RWPE2 (cell line): ENCODE measurements around the gene SMIM45.

Experiments
- ATAC-seq: fragments of 200-7000 bp; cut with Tn5 transposase; 3 replicates; pipeline ENCODE4 v1.9.1; 2021; ENCODE audit warnings: low read depth
- DNase-seq: peaks from one replicate; pipeline ENCODE4 v3.0.0-alpha.2; 2020; ENCODE audit warnings: low spot score
- H3K27ac ChIP-seq: fragments of 450-650 bp; 2 replicates; pipeline ENCODE4 v1.5.1; 2017; ENCODE audit warnings: mild to moderate bottlenecking; ENCODE audit not compliant: poor library complexity, severe bottlenecking
- H3K27me3 ChIP-seq: fragments of 250-450 bp; sonication (Bioruptor Pico); 2 replicates; pipeline ENCODE4 v1.5.1; 2021; ENCODE audit warnings: mild to moderate bottlenecking, moderate library complexity; ENCODE audit not compliant: insufficient read depth, poor library complexity, severe bottlenecking
- H3K36me3 ChIP-seq: fragments of 250-450 bp; sonication (Bioruptor Pico); 2 replicates; pipeline ENCODE4 v1.5.1; 2020; ENCODE audit warnings: low read depth, mild to moderate bottlenecking, moderate library complexity
- H3K4me1 ChIP-seq: fragments of 250-450 bp; sonication (Bioruptor Pico); 2 replicates; pipeline ENCODE4 v1.5.1; 2021; ENCODE audit warnings: mild to moderate bottlenecking, moderate library complexity; ENCODE audit not compliant: insufficient read depth, poor library complexity, severe bottlenecking
- H3K4me3 ChIP-seq: fragments of 250-450 bp; sonication (Bioruptor Pico); 2 replicates; pipeline ENCODE4 v1.5.1; 2021; ENCODE audit warnings: mild to moderate bottlenecking, moderate library complexity; ENCODE audit not compliant: severe bottlenecking
- H3K9me3 ChIP-seq: fragments of 250-450 bp; sonication (Bioruptor Pico); 2 replicates; pipeline ENCODE4 v1.5.1; 2021; ENCODE audit warnings: mild to moderate bottlenecking, moderate library complexity; ENCODE audit not compliant: severe bottlenecking
- TF ChIP-seq, protein P1 (sequence below): fragments of 450-650 bp; IDR thresholded peaks from one replicate; pipeline ENCODE4 v1.5.1; 2017; ENCODE audit warnings: mild to moderate bottlenecking, moderate library complexity; ENCODE audit not compliant: poor library complexity, severe bottlenecking

SMIM45 gene

DNA sequence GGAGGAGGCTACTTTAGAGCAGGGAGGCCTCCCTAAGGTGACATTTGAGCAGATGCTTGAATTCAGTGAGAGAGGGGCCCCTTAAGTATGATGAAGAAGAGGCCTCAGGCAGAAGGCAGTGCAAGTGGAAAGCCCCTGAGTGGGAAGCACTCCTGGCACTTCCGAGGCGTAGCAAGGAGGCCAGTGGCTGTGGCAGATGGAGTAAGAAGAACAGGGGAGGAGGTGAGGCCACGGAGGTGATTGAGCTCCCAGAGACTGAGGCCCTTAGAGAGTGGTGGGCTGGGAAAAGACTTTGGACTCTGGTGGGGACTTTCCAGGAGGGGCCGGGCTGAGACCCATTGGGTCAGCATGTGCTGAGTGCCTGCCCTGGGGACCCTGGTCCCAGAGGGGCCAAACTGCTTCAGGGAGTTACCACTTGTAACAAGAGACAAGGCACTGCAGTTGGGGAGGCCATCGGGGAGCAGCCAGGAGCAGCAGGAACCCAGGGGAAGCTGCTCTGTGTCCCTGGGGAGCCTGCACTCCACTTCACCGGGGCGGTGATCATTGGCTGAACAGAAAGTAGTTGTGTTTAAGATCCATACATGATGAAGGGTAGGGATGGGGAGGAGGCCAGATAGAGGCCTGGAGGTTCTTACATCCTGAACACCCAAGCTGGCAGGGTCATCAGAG is 2.5 kb upstream of the SMIM45 start:
- TF ChIP-seq, protein P1, sequence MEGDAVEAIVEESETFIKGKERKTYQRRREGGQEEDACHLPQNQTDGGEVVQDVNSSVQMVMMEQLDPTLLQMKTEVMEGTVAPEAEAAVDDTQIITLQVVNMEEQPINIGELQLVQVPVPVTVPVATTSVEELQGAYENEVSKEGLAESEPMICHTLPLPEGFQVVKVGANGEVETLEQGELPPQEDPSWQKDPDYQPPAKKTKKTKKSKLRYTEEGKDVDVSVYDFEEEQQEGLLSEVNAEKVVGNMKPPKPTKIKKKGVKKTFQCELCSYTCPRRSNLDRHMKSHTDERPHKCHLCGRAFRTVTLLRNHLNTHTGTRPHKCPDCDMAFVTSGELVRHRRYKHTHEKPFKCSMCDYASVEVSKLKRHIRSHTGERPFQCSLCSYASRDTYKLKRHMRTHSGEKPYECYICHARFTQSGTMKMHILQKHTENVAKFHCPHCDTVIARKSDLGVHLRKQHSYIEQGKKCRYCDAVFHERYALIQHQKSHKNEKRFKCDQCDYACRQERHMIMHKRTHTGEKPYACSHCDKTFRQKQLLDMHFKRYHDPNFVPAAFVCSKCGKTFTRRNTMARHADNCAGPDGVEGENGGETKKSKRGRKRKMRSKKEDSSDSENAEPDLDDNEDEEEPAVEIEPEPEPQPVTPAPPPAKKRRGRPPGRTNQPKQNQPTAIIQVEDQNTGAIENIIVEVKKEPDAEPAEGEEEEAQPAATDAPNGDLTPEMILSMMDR = no peak
- no peak overlapping the region for H3K27ac ChIP-seq
- H3K9me3 ChIP-seq = no peaks in the 10 kb centered on the region
- no peaks in the 10 kb centered on the region for H3K27me3 ChIP-seq
- ATAC-seq = no peak
- H3K4me3 ChIP-seq = no peak overlapping the region
- peaks cover 11% of the 10 kb centered on the region for H3K36me3 ChIP-seq
- DNase-seq = no peak
- peaks cover 4% of the 10 kb centered on the region for H3K4me1 ChIP-seq

DNA sequence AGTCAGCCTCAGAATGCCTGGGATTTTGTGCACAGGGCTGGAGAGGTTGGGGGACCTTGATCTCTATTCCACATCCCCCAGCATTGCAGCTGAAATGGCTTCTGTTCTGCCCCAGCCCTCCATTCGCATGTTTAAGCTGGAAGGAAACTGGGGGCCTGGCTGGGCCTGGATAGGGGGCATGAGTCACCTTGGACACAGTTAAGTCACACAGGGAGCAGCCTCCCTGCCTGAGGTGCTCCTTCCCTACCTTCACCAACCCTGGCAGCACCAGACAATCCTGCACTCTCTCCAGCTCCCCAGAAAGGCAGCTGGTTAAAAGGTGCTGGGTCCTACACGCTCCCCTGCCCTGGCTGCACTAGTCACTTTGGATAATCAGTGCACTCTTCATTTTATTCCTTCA is 763 bp downstream of the SMIM45 start:
- H3K27ac ChIP-seq = no peak overlapping the region
- H3K36me3 ChIP-seq = no peaks in the 10 kb centered on the region
- ATAC-seq (peak; percentile 46), DNase-seq (no peak)
- no peaks in the 10 kb centered on the region for H3K27me3 ChIP-seq
- H3K9me3 ChIP-seq = no peaks in the 10 kb centered on the region
- H3K4me3 ChIP-seq = no peak overlapping the region
- TF ChIP-seq, protein P1 = no peak
- no peaks in the 10 kb centered on the region for H3K4me1 ChIP-seq

DNA sequence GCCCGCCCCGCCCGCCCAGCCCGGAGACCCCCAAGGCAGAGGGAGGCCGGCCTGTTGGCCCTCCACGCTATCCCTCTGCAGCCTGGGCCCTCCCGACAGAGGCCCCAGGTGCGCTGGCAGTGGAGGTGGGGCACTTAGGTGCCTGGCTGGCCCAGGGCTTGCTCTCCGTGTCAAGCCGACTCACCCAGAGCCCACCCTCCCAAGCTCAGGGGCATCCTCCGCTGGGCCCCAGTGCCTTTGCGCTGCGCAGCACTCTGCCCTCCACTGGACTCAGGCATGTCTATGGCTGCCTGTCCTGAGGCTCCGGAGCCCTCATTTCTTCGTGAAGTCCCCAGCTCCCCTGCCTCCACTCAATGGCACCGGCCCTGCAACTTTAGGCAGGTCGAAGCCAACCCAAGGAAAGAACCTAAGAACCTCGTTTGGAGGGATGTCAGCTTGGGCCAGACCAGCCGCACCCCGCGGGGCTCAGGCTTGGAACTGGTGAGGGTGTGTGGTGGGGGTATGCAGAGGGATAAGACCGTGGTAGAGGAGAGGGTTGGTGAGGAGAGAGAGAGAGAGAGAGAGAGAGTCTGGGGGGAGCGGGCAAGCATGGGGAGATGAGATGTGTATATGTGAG is 6.1 kb downstream of the SMIM45 start:
- DNase-seq = no peak
- Histone ChIP-seq H3K4me3 (no peak overlapping the region), H3K27me3 (no peaks in the 10 kb centered on the region), H3K4me1 (no peaks in the 10 kb centered on the region), H3K27ac (no peak overlapping the region), H3K9me3 (no peaks in the 10 kb centered on the region), H3K36me3 (no peaks in the 10 kb centered on the region)
- ATAC-seq = no peak
- TF ChIP-seq, protein P1 = peak; percentile 48

DNA sequence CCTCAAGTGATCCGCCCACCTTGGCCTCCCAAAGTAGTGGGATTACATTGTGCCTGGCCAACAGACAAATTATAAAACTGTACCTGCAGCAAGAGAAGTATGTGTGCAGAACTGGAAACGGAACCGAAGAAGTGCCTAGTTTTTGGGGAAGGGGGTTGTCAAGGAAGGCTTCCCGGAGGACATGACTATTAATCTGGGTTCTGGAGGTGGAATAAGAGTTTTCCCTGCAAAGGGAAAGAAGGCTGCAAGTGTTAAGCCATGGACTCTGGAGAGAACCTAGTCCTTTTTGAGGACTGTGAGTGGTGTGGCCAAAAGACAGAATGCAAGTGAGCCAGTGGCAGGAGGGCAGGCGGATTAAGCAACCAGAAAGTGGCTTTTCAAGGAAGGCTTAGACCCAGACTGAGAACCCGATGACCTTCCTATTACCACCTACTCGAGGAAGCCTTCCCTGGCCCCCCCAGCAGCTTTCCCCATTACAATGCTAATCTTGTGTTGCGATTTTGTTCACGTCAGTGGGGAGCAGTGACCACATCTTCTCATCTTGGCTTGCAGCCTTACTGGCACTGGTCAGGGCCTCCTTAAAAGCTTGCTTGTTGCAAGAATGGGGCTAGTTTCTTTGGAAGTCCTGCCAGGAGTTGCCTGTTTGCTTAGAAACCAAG is 11.6 kb downstream of the SMIM45 start:
- DNase-seq (no peak), ATAC-seq (no peak)
- H3K36me3 ChIP-seq = no peaks in the 10 kb centered on the region
- H3K4me3 ChIP-seq = no peak overlapping the region
- H3K27ac ChIP-seq = no peak overlapping the region
- no peaks in the 10 kb centered on the region for H3K4me1 ChIP-seq
- TF ChIP-seq, protein P1 = no peak
- H3K27me3 ChIP-seq = no peaks in the 10 kb centered on the region
- no peaks in the 10 kb centered on the region for H3K9me3 ChIP-seq

DNA sequence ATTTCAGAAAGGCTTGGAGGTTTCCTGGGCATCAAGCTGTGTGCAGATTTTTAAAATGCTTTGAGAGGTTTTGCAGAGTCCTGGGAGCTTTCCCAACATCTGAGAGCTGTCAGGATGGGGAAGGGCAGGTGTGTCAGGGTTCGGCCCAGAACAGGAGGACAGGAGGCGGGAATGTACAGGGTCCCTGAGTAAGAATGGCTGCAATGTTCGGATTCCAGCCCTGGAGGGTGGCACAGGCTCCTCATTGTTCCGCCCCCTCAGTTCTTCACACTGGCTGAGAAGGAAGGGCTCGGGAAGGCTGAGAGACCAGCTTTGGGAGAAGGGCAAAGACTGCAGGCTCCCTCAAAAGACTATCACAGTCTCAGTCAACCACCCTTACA is 12.2 kb downstream of the SMIM45 start:
- TF ChIP-seq, protein P1 = no peak
- no peaks in the 10 kb centered on the region for H3K36me3 ChIP-seq
- no peak overlapping the region for H3K4me3 ChIP-seq
- no peaks in the 10 kb centered on the region for H3K4me1 ChIP-seq
- DNase-seq (no peak), ATAC-seq (no peak)
- no peak overlapping the region for H3K27ac ChIP-seq
- no peaks in the 10 kb centered on the region for H3K9me3 ChIP-seq
- H3K27me3 ChIP-seq = no peaks in the 10 kb centered on the region
